Stimulated activated CD8-positive, alpha-beta memory T cell treated with anti-CD3 and anti-CD28 coated beads, Interleukin-4, amount 100 ng/mL, for 1 hour (primary cell): ENCODE measurements around the gene FCF1.

Source experiments
- DNase-seq, 2 donors: peaks; one replicate each; pipeline ENCODE4 v3.0.0-alpha.2; 2020; ENCODE audit warnings: low read depth in 2 of 2, low spot score in 1 of 2

Gene FCF1

GRCh38 chr14:74712499-74713394 lies at the start of gene FCF1, which contains the start of gene AREL1:
FCF1 (plus strand) TSS chr14:74713144; CDS start chr14:74713198, 54 bp downstream.
AREL1 (minus strand) TSS chr14:74713080; CDS start chr14:74685615, 27,465 bp downstream.
- DNase-seq: peak; percentile 53 to 61

- DNase-seq: no peak
These were observed 49.1 kb upstream of the FCF1 start for GRCh38 chr14:74663884-74664283.

- DNase-seq: no peak
These were observed 48.2 kb upstream of the FCF1 start for GRCh38 chr14:74664717-74665116.

- no peak for DNase-seq
These were observed 45.2 kb upstream of the FCF1 start for GRCh38 chr14:74667758-74668157.

- DNase-seq: no peak
These were observed 43.7 kb upstream of the FCF1 start for GRCh38 chr14:74669256-74669655.

- DNase-seq: no peak
These were observed 43.1 kb upstream of the FCF1 start for GRCh38 chr14:74669846-74670245.

- DNase-seq: no peak
These were observed 42.1 kb upstream of the FCF1 start for GRCh38 chr14:74670726-74671411.

- no peak for DNase-seq
These were observed 41.2 kb upstream of the FCF1 start for GRCh38 chr14:74671789-74672188.

GRCh38 chr14:74673768-74674167 lies 39.2 kb upstream of the FCF1 start:
- DNase-seq: no peak

- DNase-seq: no peak
These were observed 37.7 kb upstream of the FCF1 start for GRCh38 chr14:74675219-74675618.

- no peak for DNase-seq
These were observed 30.6 kb upstream of the FCF1 start for GRCh38 chr14:74682169-74682952.

- DNase-seq: no peak
These were observed 29.5 kb upstream of the FCF1 start for GRCh38 chr14:74683406-74683805.

- no peak for DNase-seq
These were observed 28.5 kb upstream of the FCF1 start for GRCh38 chr14:74684434-74684833.

GRCh38 chr14:74685056-74685455 lies 27.9 kb upstream of the FCF1 start:
- no peak for DNase-seq

GRCh38 chr14:74685921-74686678 lies 26.8 kb upstream of the FCF1 start:
- DNase-seq: no peak

GRCh38 chr14:74691456-74691855 lies 21.5 kb upstream of the FCF1 start:
- DNase-seq: no peak

- no peak for DNase-seq
These were observed 19.8 kb upstream of the FCF1 start for GRCh38 chr14:74693191-74693590.

- no peak for DNase-seq
These were observed 17.5 kb upstream of the FCF1 start for GRCh38 chr14:74695406-74695805.

GRCh38 chr14:74697011-74697410 lies 15.9 kb upstream of the FCF1 start:
- DNase-seq: no peak

- DNase-seq: no peak
These were observed 15.4 kb upstream of the FCF1 start for GRCh38 chr14:74697543-74697942.

- no peak for DNase-seq
These were observed 15.0 kb upstream of the FCF1 start for GRCh38 chr14:74697976-74698375.
